Mesothelial cell of epicardium (in vitro differentiated cells): ENCODE measurements around the gene ATP9A. TPM values are rescaled to one million over a fixed set of nuclear protein-coding genes. Genes with fewer than 3 reads are reported as not detected.
A peak's percentile ranks its signal among the peaks of the same experiment; 100 is the strongest.
"Not testable (repeated sequence)": the region's sequence is repeated elsewhere in the genome, so short reads cannot be mapped to it uniquely, and the experiment has no call there.

ENCODE experiments used
- DNase-seq, 2 experiments: peaks; one replicate each; pipeline ENCODE4 v3.0.0; 2021; ENCODE audit warnings: low spot score in 2 of 2; ENCODE audit not compliant: unreplicated experiment in 2 of 2
- H3K27ac Mint-ChIP-seq: 2 replicates; pipeline ENCODE4 v1.8.0; 2021; ENCODE audit warnings: mixed read lengths
- H3K27me3 Mint-ChIP-seq: 2 replicates; pipeline ENCODE4 v1.8.0; 2021; ENCODE audit warnings: low read depth, mixed read lengths
- H3K36me3 Mint-ChIP-seq: 2 replicates; pipeline ENCODE4 v1.8.0; 2021; ENCODE audit warnings: mixed read lengths
- H3K4me1 Mint-ChIP-seq: 2 replicates; pipeline ENCODE4 v1.8.0; 2021; ENCODE audit warnings: mixed read lengths
- H3K4me3 Mint-ChIP-seq: 2 replicates; pipeline ENCODE4 v1.8.0; 2021; ENCODE audit warnings: mild to moderate bottlenecking, moderate library complexity, mixed read lengths
- H3K9me3 Mint-ChIP-seq: 2 replicates; pipeline ENCODE4 v1.8.0; 2021; ENCODE audit warnings: mixed read lengths
- CTCF ChIP-seq: fragments of 200-600 bp; sonication (generic); IDR thresholded peaks from one replicate; pipeline ENCODE4 v1.5.0; 2021; ENCODE audit warnings: antibody characterized with exemption; ENCODE audit not compliant: unreplicated experiment
- total RNA-seq: library from RNA; stranded (reverse); gene quantifications from 3 replicates; pipeline ENCODE4 v1.2.1, GENCODE V29; 2021

ATP9A gene
- total RNA-seq, 1 donor from 2014 or later: 80.0 TPM

- peaks cover 31% of the 10 kb centered on the region for H3K36me3 Mint-ChIP-seq
- H3K4me3 Mint-ChIP-seq: no peak overlapping the region
- H3K4me1 Mint-ChIP-seq: no peaks in the 10 kb centered on the region
Measured at GRCh38 chr20:51788822-51789221, 20.6 kb upstream of the ATP9A start.

GRCh38 chr20:51784299-51784698 lies 16.1 kb upstream of the ATP9A start:
- TF ChIP-seq CTCF: no peak
- no peak for DNase-seq
- Mint-ChIP-seq H3K9me3 (no peaks in the 10 kb centered on the region), H3K36me3 (peaks cover 32% of the 10 kb centered on the region), H3K4me1 (no peaks in the 10 kb centered on the region), H3K4me3 (no peak overlapping the region), H3K27ac (no peak overlapping the region), H3K27me3 (no peaks in the 10 kb centered on the region)

More at GRCh38 chr20:51788822-51789221, 20.6 kb upstream of the ATP9A start:
- H3K27me3 Mint-ChIP-seq: no peaks in the 10 kb centered on the region
- no peaks in the 10 kb centered on the region for H3K9me3 Mint-ChIP-seq
- no peak for TF ChIP-seq CTCF
- no peak overlapping the region for H3K27ac Mint-ChIP-seq
- DNase-seq: no peak

- peaks cover 26% of the 10 kb centered on the region for H3K36me3 Mint-ChIP-seq
- not testable (repeated sequence) for H3K27me3 Mint-ChIP-seq, H3K27ac Mint-ChIP-seq, DNase-seq, H3K4me1 Mint-ChIP-seq, H3K4me3 Mint-ChIP-seq
- peaks cover 11% of the 10 kb centered on the region for H3K9me3 Mint-ChIP-seq
Measured at GRCh38 chr20:51778229-51778759, 10.1 kb upstream of the ATP9A start.

GRCh38 chr20:51775241-51775640 lies 7.1 kb upstream of the ATP9A start:
- TF ChIP-seq CTCF: no peak
- DNase-seq: no peak
- Mint-ChIP-seq H3K27ac (peak overlapping the region; percentile 0), H3K4me1 (peaks cover 8% of the 10 kb centered on the region), H3K27me3 (no peaks in the 10 kb centered on the region), H3K36me3 (peaks cover 12% of the 10 kb centered on the region), H3K9me3 (peaks cover 11% of the 10 kb centered on the region), H3K4me3 (no peak overlapping the region)

GRCh38 chr20:51772236-51772635 lies 4.0 kb upstream of the ATP9A start:
- Mint-ChIP-seq H3K27me3 (no peaks in the 10 kb centered on the region), H3K27ac (no peak overlapping the region), H3K4me1 (peaks cover 15% of the 10 kb centered on the region), H3K36me3 (no peaks in the 10 kb centered on the region), H3K4me3 (no peak overlapping the region), H3K9me3 (no peaks in the 10 kb centered on the region)
- TF ChIP-seq CTCF: no peak
- DNase-seq: no peak

GRCh38 chr20:51769976-51770615 lies 1.9 kb upstream of the ATP9A start:
- peak overlapping the region; percentile 44 for H3K27ac Mint-ChIP-seq
- DNase-seq: no peak
- H3K9me3 Mint-ChIP-seq: no peaks in the 10 kb centered on the region
- H3K4me1 Mint-ChIP-seq: peaks cover 7% of the 10 kb centered on the region
- no peak for TF ChIP-seq CTCF
- H3K27me3 Mint-ChIP-seq: no peaks in the 10 kb centered on the region
- H3K4me3 Mint-ChIP-seq: peak overlapping the region; percentile 57
- no peaks in the 10 kb centered on the region for H3K36me3 Mint-ChIP-seq
